Lower lobe of right lung (tissue), 2 donors: ENCODE measurements around the gene EPHA8. TPM values are rescaled to one million over a fixed set of nuclear protein-coding genes. Genes with fewer than 3 reads are reported as not detected.

Experiments used
- ATAC-seq, 2 donors: fragments of 200-7000 bp; cut with Tn5 transposase; one replicate each; pipeline ENCODE4 v1.9.1; 2020 to 2022; ENCODE audit warnings: mild to moderate bottlenecking in 2 of 2, moderate library complexity in 2 of 2
- DNase-seq: peaks from one replicate; pipeline ENCODE4 v3.0.0-alpha.2; 2020
- H3K27ac ChIP-seq: fragments of 200-600 bp; one replicate; pipeline ENCODE4 v1.8.0; 2022
- H3K27me3 ChIP-seq: fragments of 200-600 bp; one replicate; pipeline ENCODE4 v1.8.0; 2022; ENCODE audit warnings: low read depth
- H3K36me3 ChIP-seq: fragments of 200-600 bp; one replicate; pipeline ENCODE4 v1.8.0; 2022; ENCODE audit warnings: mild to moderate bottlenecking
- H3K4me1 ChIP-seq: fragments of 200-600 bp; one replicate; pipeline ENCODE4 v1.8.0; 2022
- H3K4me3 ChIP-seq: fragments of 200-600 bp; one replicate; pipeline ENCODE4 v1.8.0; 2022; ENCODE audit warnings: mild to moderate bottlenecking
- H3K9me3 ChIP-seq: fragments of 200-600 bp; one replicate; pipeline ENCODE4 v1.8.0; 2022
- CTCF ChIP-seq: fragments of 200-600 bp; IDR thresholded peaks from one replicate; pipeline ENCODE4 v1.8.0; 2022; ENCODE audit warnings: antibody characterized with exemption, mild to moderate bottlenecking
- intact Hi-C: fragments of 100-400 bp; cut with DNase I; formaldehyde crosslinking; loops from one replicate; pipeline ENCODE4 v1.11.0; 2022
- total RNA-seq: library from RNA; stranded (reverse); fragmentation: NEBNext Ultra II Directional; extraction: Animal tissue kit (Norgen Biotek cat#: 25700); gene quantifications from one replicate; pipeline ENCODE4 v1.2.1, GENCODE V29; 2021
- donor health status: DM: no; HTN: yes; CAD: no; lungs with severe emphysema.

The EPHA8 gene
- total RNA-seq, 1 donor from 2014 or later, result not detected

- ATAC-seq (no peak), DNase-seq (no peak)
- H3K4me1 ChIP-seq, result no peaks in the 10 kb centered on the region
- peaks cover 45% of the 10 kb centered on the region for H3K27me3 ChIP-seq
- no peaks in the 10 kb centered on the region for H3K9me3 ChIP-seq
- no peaks in the 10 kb centered on the region for H3K36me3 ChIP-seq
- intact Hi-C loops, result no loop called here
- H3K4me3 ChIP-seq, result no peak overlapping the region
- no peak for TF ChIP-seq CTCF
- H3K27ac ChIP-seq, result no peak overlapping the region
Measured at GRCh38 chr1:22606161-22606560, 42.9 kb downstream of the EPHA8 start.

- H3K27ac ChIP-seq, result no peak overlapping the region
- ATAC-seq (no peak), DNase-seq (peak; percentile 17)
- intact Hi-C loops, result no loop called here
- TF ChIP-seq CTCF, result no peak
- H3K36me3 ChIP-seq, result no peaks in the 10 kb centered on the region
- H3K4me3 ChIP-seq, result no peak overlapping the region
- no peaks in the 10 kb centered on the region for H3K9me3 ChIP-seq
- H3K4me1 ChIP-seq, result no peaks in the 10 kb centered on the region
- peaks cover 44% of the 10 kb centered on the region for H3K27me3 ChIP-seq
Measured at GRCh38 chr1:22607154-22607553, 43.9 kb downstream of the EPHA8 start.

- no peaks in the 10 kb centered on the region for H3K4me1 ChIP-seq
- no peak for DNase-seq
- no peak overlapping the region for H3K4me3 ChIP-seq
- intact Hi-C loops, result no loop called here
- H3K36me3 ChIP-seq, result no peaks in the 10 kb centered on the region
- no peak for TF ChIP-seq CTCF
- peaks cover 35% of the 10 kb centered on the region for H3K27me3 ChIP-seq
- no peak overlapping the region for H3K27ac ChIP-seq
- no peak for ATAC-seq
- no peaks in the 10 kb centered on the region for H3K9me3 ChIP-seq
Measured at GRCh38 chr1:22608361-22608760, 45.1 kb downstream of the EPHA8 start.

GRCh38 chr1:22609291-22609690, 46.0 kb downstream of the EPHA8 start:
- DNase-seq, result peak; percentile 6

GRCh38 chr1:22611530-22611947, 48.2 kb downstream of the EPHA8 start:
- DNase-seq (peak; percentile 46), ATAC-seq (peak; percentile 41 to 56)
- Histone ChIP-seq H3K36me3 (no peaks in the 10 kb centered on the region), H3K27ac (no peak overlapping the region), H3K27me3 (peaks cover 29% of the 10 kb centered on the region), H3K9me3 (no peaks in the 10 kb centered on the region), H3K4me1 (no peaks in the 10 kb centered on the region), H3K4me3 (no peak overlapping the region)
- intact Hi-C loops, result no loop called here
- TF ChIP-seq CTCF, result no peak

More at GRCh38 chr1:22609291-22609690, 46.0 kb downstream of the EPHA8 start:
- Histone ChIP-seq H3K9me3 (no peaks in the 10 kb centered on the region), H3K36me3 (no peaks in the 10 kb centered on the region), H3K27ac (no peak overlapping the region), H3K27me3 (peaks cover 29% of the 10 kb centered on the region), H3K4me1 (no peaks in the 10 kb centered on the region), H3K4me3 (no peak overlapping the region)
- TF ChIP-seq CTCF, result no peak
- no peak for ATAC-seq
- intact Hi-C loops, result no loop called here
